Right cardiac atrium (tissue), 5 donors: ENCODE results near the gene SLC22A3. TPM values are rescaled to one million over a fixed set of nuclear protein-coding genes. Genes with fewer than 3 reads are reported as not detected.

Experiments
- ATAC-seq, 2 donors: fragments of 200-7000 bp; cut with Tn5 transposase; one replicate each; pipeline versions ENCODE4 v1.8.0 to v1.9.1; 2020; ENCODE audit warnings: moderate library complexity in 2 of 2, mild to moderate bottlenecking in 1 of 2
- DNase-seq, 3 donors: peaks; one replicate each; pipeline ENCODE4 v3.0.0-alpha.2; 2020
- H3K27ac ChIP-seq: one replicate; pipeline ENCODE4 v1.5.1; 2013; ENCODE audit warnings: mild to moderate bottlenecking, low read length, control low read depth, moderate library complexity
- H3K27me3 ChIP-seq: one replicate; pipeline ENCODE4 v1.6.1; 2013; ENCODE audit not compliant: control insufficient read depth, insufficient read depth
- H3K4me1 ChIP-seq: one replicate; pipeline ENCODE4 v1.6.1; 2013; ENCODE audit warnings: low read length; ENCODE audit not compliant: control insufficient read depth, insufficient read depth
- H3K4me3 ChIP-seq: one replicate; pipeline ENCODE4 v1.5.1; 2013; ENCODE audit warnings: low read length, control low read depth
- H3K9me3 ChIP-seq: one replicate; pipeline ENCODE4 v1.6.1; 2013; ENCODE audit warnings: low read length; ENCODE audit not compliant: control insufficient read depth
- WGBS: extraction: QIAGEN DNeasy Blood & Tissue Kit; methylation state at CpG from one replicate; pipeline ENCODE4 v1.1.7; 2013; 5-methylcytosine and 5-hydroxymethylcytosine counted together
- intact Hi-C, 4 donors: fragments of 100-400 bp; cut with DNase I; formaldehyde crosslinking; loops; one replicate each; pipeline versions ENCODE4 v1.11.0 to v1.14.0; 2022 to 2023
- polyA plus RNA-seq: library from polyadenylated mRNA; stranded (reverse); fragments of 200-250 nt; gene quantifications from one replicate; pipeline ENCODE4 v1.2.3, GENCODE V29; 2013
- total RNA-seq, 4 donors: library from RNA; stranded (reverse); fragmentation: NEBNext Ultra II Directional; extraction: Animal tissue kit (Norgen Biotek cat#: 25700); gene quantifications; one replicate each; pipeline ENCODE4 v1.2.1, GENCODE V29; 2021
- donor health status: healthy with polysubstance abuse.
- donor health status: DM: no; HTN: yes; CAD: no.
- donor health status: DM: no; HTN: no; CAD: no.
- donor health status: DM: no; HTN: yes; CAD: no; lungs with severe emphysema.
- donor health status: DM: yes; HTN: yes; CAD: no.

SLC22A3 gene
- total and polyA plus RNA-seq, 5 donors: 0.57 to 1.1 (median 0.88) TPM

DNA sequence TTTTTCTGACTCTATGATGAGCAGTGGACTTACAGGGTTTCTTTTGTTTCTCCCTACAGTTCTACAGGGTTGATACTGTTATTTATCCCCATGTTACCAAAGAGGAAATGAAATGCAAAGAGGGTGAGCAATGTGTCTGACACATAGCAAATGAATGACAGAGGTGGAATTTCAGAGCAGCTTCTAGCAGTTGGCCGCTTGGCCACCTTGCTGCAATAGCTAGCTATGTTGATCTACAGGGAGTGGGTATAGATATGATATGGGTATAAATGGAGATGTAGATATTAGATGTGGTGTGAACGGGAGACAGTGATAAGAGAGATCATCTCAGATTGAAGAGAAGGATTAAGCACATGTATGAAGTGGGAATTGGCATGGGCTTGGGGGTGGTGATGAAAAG lies 10.9 kb upstream of the SLC22A3 start:
- 71% methylated on average over 2 of the region's 2 CpGs for WGBS
- DNase-seq (no peak), ATAC-seq (no peak)
- Histone ChIP-seq H3K27me3 (no peaks in the 10 kb centered on the region), H3K27ac (no peak overlapping the region), H3K9me3 (no peaks in the 10 kb centered on the region), H3K4me1 (no peaks in the 10 kb centered on the region), H3K4me3 (no peak overlapping the region)
- intact Hi-C loops: no loop called here

- intact Hi-C loops: no loop called here
These were observed 10.2 kb upstream of the SLC22A3 start for GRCh38 chr6:160337991-160338390.

DNA sequence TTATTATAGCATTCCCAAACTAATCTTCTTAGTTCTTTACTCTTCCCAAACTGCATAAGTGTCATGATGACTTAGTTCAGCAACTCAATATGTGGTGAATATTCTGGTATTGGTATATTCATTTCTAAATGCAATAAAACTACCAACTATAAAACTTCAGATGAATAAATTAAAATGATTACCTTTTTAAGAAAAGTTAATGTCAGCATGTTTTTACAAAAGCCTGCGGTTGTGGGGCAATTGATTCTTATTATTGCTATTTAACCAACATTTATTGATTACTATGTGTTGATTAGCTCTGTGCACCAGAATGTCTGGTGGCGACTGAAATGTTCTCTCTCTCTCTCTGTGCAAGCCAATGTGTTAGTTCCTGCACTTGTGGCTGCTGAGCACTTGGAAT lies 5.0 kb upstream of the SLC22A3 start:
- WGBS: 84% methylated on average over 2 of the region's 2 CpGs
- H3K4me1 ChIP-seq: no peaks in the 10 kb centered on the region
- DNase-seq (no peak), ATAC-seq (no peak)
- H3K4me3 ChIP-seq: no peak overlapping the region
- no peaks in the 10 kb centered on the region for H3K27me3 ChIP-seq
- H3K27ac ChIP-seq: no peak overlapping the region
- intact Hi-C loops: no loop called here
- H3K9me3 ChIP-seq: no peaks in the 10 kb centered on the region

More at GRCh38 chr6:160337991-160338390, 10.2 kb upstream of the SLC22A3 start:
- H3K9me3 ChIP-seq: no peaks in the 10 kb centered on the region
- no peaks in the 10 kb centered on the region for H3K27me3 ChIP-seq
- H3K4me1 ChIP-seq: no peaks in the 10 kb centered on the region
- ATAC-seq (no peak), DNase-seq (no peak)
- H3K4me3 ChIP-seq: no peak overlapping the region
- WGBS: 79% methylated on average over 3 of the region's 3 CpGs
- no peak overlapping the region for H3K27ac ChIP-seq

DNA sequence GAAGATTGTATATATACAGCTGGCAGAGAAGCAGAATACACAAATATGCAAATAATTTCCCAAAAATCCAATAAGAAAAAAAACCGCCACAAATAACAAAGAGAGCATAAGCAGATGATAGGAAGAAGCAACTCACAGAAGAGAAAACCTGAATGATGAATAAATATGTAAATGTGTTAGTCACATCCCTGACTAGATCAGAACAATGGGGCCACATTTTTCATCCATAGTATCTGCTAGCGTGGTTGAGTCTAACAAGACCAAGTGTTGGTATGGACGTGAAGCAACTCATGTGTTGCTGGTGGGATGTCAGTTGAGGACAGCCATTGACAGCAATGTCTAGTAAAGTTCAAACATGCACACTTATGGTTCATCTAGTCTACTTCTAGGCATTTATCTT lies 3.9 kb upstream of the SLC22A3 start:
- Histone ChIP-seq H3K27ac (no peak overlapping the region), H3K4me3 (no peak overlapping the region), H3K9me3 (no peaks in the 10 kb centered on the region), H3K4me1 (no peaks in the 10 kb centered on the region), H3K27me3 (no peaks in the 10 kb centered on the region)
- 88% methylated on average over 3 of the region's 3 CpGs for WGBS
- no peak for DNase-seq
- intact Hi-C loops: no loop called here
- ATAC-seq: no peak

DNA sequence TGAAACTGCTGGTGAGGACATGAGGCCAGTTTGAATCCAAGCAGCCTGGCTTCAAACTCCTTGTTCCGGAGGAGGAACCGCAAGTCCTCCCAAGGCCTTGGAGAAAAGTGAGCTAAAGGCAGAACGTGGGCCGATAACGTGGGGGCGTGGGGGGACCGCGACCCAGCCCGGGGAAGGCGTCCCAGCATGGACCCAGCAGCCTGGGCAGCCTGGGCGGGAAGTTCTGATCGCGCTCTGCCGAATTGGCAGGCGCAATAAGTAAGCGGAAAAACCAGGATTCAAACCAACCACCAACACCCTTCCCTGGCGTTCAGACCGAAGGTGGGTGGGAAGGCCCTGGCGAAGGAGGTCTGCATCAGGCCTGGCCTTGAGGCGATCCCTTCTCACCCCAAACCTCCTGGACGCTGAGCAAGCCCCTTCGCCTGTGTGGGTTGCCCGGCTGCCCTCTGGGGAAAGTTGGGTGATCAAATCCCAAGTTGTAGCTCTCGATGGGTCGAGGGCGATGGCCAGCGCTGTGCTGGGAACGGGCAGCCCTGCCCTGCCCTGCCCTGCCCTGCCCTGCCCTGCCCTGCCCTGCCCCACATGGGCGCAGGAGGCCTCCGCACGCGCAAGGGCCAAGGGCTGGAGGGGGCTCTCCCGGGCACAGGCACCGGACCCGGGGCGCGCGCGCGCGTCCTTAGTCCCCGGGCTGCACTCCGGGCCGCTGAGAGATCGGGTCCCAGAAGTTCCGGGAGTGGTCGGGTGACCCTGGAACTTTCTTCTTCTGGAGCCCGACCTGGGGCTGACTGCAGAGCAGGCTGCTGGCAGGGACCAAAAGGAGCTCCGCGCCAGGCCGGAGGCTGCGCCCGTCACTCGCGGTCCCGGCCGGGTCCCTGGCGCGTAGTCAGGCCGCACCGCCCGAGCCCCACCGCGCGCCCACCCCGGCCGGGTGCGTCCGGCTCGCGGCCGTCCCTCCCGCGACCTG lies 637 bp upstream of the SLC22A3 start:
- Histone ChIP-seq H3K27ac (no peak overlapping the region), H3K27me3 (no peaks in the 10 kb centered on the region), H3K4me3 (peak overlapping the region; percentile 55), H3K4me1 (no peaks in the 10 kb centered on the region), H3K9me3 (no peaks in the 10 kb centered on the region)
- peak in 2 of 3 donors; percentile 30 to 39 for DNase-seq
- peak; percentile 39 to 48 for ATAC-seq
- 35% methylated on average over 74 of the region's 74 CpGs for WGBS
- intact Hi-C loops: no loop called here

- 4% methylated on average over 23 of the region's 23 CpGs for WGBS
- Histone ChIP-seq H3K27ac (no peak overlapping the region), H3K9me3 (no peaks in the 10 kb centered on the region), H3K4me1 (no peaks in the 10 kb centered on the region), H3K4me3 (peak overlapping the region; percentile 55), H3K27me3 (no peaks in the 10 kb centered on the region)
- intact Hi-C loops: no loop called here
- ATAC-seq (no peak), DNase-seq (no peak)
These were observed 853 bp downstream of the SLC22A3 start for GRCh38 chr6:160349020-160349441.

GRCh38 chr6:160349814-160350350 lies 1.7 kb downstream of the SLC22A3 start:
- 77% methylated on average over 11 of the region's 11 CpGs for WGBS
- Histone ChIP-seq H3K27me3 (no peaks in the 10 kb centered on the region), H3K9me3 (no peaks in the 10 kb centered on the region), H3K4me3 (peak overlapping the region; percentile 55), H3K4me1 (no peaks in the 10 kb centered on the region), H3K27ac (no peak overlapping the region)
- intact Hi-C loops: no loop called here
- DNase-seq (no peak), ATAC-seq (no peak)

DNA sequence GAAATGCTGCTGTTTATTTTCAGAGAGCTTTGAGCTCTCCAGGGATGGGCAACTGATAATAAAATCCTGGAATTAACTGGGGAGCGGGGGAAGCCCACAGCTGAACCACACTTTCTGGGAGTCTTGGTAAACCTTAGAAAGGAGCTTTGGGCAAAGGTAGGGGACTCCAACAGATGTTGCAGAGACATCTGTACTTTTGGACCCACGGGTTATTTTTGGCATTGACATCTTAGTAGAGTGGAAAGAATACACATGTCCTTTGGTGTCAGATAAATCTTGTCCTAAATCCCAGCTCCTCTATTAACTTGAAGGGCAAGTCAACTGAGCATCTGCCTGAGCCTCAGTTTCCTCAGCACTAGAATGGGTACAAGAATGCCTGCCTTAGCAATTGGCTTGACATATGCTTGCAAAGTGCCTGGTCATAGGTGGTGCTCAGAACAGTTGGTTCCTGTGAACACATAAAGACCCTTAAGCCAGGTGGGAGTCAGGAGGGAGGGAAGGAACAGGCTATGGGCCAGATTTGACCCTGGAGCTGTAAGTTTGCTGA lies 5.8 kb downstream of the SLC22A3 start:
- intact Hi-C loops: no loop called here
- Histone ChIP-seq H3K27me3 (no peaks in the 10 kb centered on the region), H3K9me3 (no peaks in the 10 kb centered on the region), H3K4me1 (no peaks in the 10 kb centered on the region), H3K4me3 (no peak overlapping the region), H3K27ac (no peak overlapping the region)
- 78% methylated on average over 2 of the region's 2 CpGs for WGBS
- ATAC-seq (no peak), DNase-seq (no peak)

DNA sequence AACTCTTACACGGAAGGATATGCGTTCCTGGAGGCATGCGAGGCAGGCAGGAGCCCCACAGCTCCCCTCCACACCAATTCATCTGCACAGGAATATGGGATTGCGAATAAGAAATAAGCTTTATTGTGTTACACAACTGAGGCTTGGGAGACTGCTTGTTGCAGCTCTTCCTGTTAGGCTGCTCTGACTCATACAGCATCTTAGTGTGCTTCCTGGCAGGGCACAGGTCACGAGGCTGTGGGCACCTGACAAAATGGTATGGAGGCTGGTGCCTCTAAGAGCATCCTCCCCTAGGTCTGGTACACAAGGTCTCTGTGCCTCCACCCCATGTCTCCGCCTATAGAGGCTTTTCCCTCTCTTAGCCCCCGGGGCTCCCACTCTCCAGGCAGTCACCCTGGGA lies 6.8 kb downstream of the SLC22A3 start:
- Histone ChIP-seq H3K4me1 (no peaks in the 10 kb centered on the region), H3K4me3 (no peak overlapping the region), H3K9me3 (no peaks in the 10 kb centered on the region), H3K27ac (no peak overlapping the region), H3K27me3 (no peaks in the 10 kb centered on the region)
- 81% methylated on average over 7 of the region's 7 CpGs for WGBS
- intact Hi-C loops: no loop called here
- no peak for DNase-seq
- ATAC-seq: peak in 1 of 2 donors; percentile 29

DNA sequence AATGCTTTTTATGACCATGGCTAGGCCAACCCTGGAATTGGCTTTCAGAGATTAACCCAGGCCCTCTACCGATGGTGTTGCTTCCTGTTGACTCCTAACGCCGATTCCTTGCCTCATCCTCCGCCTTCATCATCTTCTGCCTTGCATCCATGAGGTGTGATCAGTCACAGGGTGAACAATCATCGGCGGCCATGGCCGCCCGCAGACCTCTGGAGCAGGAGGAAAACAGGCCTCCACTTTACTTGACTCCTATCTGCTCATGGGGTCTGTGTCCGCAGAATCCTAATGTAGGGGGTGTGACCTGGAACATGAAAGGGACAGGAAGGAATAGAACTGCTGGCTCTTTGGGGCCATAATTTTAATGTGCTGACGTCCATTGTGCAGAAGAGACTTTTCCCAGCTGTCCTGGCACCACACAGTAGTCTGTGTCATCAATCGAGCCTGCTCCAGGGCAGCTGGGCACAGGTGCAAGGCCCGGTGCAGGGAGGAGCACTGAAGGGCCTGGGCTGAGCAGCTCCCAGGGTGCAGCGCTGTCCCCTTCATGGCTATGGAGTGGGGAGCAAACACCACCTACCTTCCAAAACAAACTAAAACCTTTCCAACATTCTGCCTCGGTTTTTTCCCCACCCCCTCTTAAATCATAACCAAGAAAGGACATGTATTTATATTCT lies 8.0 kb downstream of the SLC22A3 start:
- ATAC-seq: peak; percentile 37 to 60
- Histone ChIP-seq H3K4me1 (no peaks in the 10 kb centered on the region), H3K9me3 (no peaks in the 10 kb centered on the region), H3K27ac (no peak overlapping the region), H3K27me3 (no peaks in the 10 kb centered on the region), H3K4me3 (no peak overlapping the region)
- intact Hi-C loops: no loop called here
- DNase-seq: peak in 1 of 3 donors; percentile 50
- WGBS: 71% methylated on average over 14 of the region's 14 CpGs

GRCh38 chr6:160357088-160357487 lies 8.9 kb downstream of the SLC22A3 start:
- WGBS: 75% methylated on average over 6 of the region's 6 CpGs
- intact Hi-C loops: no loop called here
- ATAC-seq (no peak), DNase-seq (no peak)
- Histone ChIP-seq H3K27me3 (no peaks in the 10 kb centered on the region), H3K4me1 (no peaks in the 10 kb centered on the region), H3K9me3 (no peaks in the 10 kb centered on the region), H3K4me3 (no peak overlapping the region), H3K27ac (no peak overlapping the region)
